G401.6 (cell line): ENCODE measurements around the gene OXER1.
"Not testable (repeated sequence)": the region's sequence is repeated elsewhere in the genome, so short reads cannot be mapped to it uniquely, and the experiment has no call there.

Experiments
- FAIRE-seq: peaks from 2 replicates; lab custom pipeline; 2012; peaks lifted over from hg19 to GRCh38; lab: Jason Lieb, UNC

The OXER1 gene

GRCh38 chr2:42752314-42752713 is 11.6 kb downstream of the OXER1 start:
- FAIRE-seq: no peak

DNA sequence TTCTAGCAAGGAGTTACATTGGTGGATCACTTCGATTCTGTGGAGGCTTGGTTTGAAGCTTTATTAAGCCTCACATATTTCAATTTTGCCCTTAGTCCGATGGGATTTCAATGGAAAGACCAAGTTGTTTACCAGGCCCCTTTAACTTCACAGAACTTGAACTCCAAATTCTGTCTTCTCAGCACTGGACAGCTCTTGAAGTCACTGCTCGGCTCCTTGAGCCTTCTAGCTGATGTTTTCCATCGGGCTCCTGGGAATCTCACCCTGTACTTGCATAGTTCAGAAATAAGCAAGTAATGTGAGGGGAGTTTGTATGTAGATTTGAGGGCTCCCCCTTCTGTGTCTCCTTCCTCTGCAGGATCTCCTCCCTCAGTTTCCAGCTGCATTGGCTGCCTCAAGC is 15.1 kb downstream of the OXER1 start:
- no peak for FAIRE-seq

GRCh38 chr2:42747422-42747821 is 16.5 kb downstream of the OXER1 start:
- FAIRE-seq: no peak

- no peak for FAIRE-seq
Observed at GRCh38 chr2:42744545-42745082, 19.3 kb downstream of the OXER1 start.

- FAIRE-seq: no peak
Observed at GRCh38 chr2:42743659-42743990, 20.3 kb downstream of the OXER1 start.

- FAIRE-seq: no peak
Observed at GRCh38 chr2:42742740-42743658, 20.9 kb downstream of the OXER1 start.

- FAIRE-seq: no peak
Observed at GRCh38 chr2:42741140-42741539, 22.8 kb downstream of the OXER1 start.

GRCh38 chr2:42736598-42737322 is 27.2 kb downstream of the OXER1 start:
- no peak for FAIRE-seq

- FAIRE-seq: no peak
Observed at GRCh38 chr2:42733852-42734251, 30.1 kb downstream of the OXER1 start.

DNA sequence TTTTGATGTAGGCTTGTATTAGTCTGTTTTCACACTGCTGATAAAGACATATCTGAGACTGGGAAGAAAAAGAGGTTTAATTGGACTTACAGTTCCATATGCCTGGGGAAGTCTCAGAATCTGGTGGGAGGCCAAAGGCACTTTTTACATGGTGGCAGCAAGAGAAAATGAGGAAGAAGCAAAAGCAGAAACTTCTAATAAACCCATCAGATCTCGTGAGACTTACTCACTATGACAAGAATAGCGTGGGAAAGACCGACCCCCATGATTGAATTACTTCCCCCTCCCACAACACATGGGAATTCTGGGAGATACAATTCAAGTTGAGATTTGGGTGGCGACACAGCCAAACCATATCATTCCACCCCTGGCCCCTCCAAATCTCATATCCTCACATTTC is 32.6 kb downstream of the OXER1 start:
- FAIRE-seq: not testable (repeated sequence)

GRCh38 chr2:42726680-42727079 is 37.3 kb downstream of the OXER1 start:
- FAIRE-seq: no peak

DNA sequence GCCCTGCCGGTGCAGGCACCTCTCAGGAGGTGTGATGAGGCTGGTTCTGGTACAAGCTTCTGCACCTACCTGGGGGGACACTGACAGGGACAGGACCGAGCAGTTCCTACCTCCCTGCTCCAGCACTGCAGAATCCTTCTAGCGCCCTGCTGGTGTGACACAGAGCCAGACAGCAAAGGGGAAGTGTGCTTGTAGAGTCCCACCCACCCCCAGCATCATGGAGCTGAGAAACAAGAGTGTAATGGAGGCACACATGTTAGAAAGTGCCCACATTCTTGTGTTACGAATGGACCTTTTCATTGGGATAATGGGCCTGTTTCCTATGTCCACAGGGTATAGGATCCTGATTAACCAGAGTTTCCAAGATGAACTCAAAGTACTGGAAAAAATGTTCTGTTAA is 38.3 kb downstream of the OXER1 start:
- no peak for FAIRE-seq

DNA sequence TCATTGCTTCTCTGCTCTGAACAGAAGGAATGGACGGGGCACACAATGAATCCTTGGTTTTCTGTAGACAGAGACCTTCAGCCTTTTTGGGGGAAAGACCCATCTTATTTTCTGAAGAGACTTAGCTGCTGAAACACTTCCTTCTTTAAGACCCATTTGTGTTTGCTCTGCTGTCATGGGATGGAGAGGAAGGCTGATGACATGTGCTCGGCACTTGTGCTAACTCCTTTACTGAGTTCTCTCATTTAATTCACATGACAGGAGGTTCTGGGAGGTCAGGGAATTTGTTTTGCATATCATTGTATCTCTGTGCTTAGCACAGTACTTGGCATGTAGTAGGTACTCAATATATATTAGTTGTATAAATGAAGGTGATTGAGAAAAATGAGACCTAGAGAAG is 39.0 kb downstream of the OXER1 start:
- FAIRE-seq: no peak

GRCh38 chr2:42723465-42723864 is 40.5 kb downstream of the OXER1 start:
- FAIRE-seq: no peak

GRCh38 chr2:42722320-42723190 is 41.4 kb downstream of the OXER1 start:
- FAIRE-seq: no peak

DNA sequence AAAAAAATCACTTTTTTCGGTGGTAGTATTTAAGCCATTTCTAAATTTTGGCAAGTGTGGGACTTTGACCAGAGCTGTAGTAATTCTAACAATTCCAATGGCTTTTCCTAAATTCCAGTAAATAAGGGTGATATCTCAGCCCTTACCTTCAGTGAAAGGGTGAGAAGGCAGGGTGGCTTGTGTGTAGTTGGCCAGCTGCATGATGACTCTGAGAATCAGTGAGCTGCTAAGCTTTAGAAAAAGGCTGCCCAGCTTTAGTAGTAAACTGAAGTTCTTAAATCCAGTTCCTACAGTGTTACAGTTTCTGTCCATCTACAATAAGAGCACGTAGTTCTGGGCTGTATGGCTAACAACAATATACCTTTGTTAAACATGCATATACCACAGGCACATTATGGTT is 42.0 kb downstream of the OXER1 start:
- FAIRE-seq: no peak

GRCh38 chr2:42714686-42715085 is 49.2 kb downstream of the OXER1 start:
- FAIRE-seq: no peak

DNA sequence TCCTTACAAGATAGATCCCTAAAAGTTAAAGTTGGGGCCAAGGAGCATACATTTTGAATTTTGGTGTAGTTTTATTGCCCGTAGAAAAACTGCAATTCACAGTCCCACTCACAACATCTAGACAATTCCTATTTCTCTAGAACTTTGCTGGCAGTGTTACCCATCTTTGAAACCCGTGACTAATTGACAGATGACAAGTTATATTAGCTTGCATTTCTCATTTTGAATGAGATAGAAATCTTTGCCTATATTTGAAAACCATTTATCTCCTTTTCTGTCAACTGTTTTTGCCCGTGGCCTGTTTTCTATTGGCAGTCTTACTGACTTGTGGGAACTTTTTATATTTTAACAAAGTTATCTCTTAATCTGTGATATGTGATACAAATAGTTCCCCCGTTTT is 50.0 kb downstream of the OXER1 start:
- no peak for FAIRE-seq

GRCh38 chr2:42712934-42713333 is 51.0 kb downstream of the OXER1 start:
- FAIRE-seq: no peak
